MCF 10A (cell line): Measurements from ENCODE around the gene USP6NL. TPM values are rescaled to one million over a fixed set of nuclear protein-coding genes. Genes with fewer than 3 reads are reported as not detected.

Source experiments
- BruUV-seq: library from RNA; stranded (reverse); fragments of 400-500 nt; replicated peaks from 2 replicates; lab custom pipeline; 2021; lab: Mats Ljungman, UMichigan
- CTCF ChIA-PET: fragments of 300-600 bp; sonication (Branson Sonifier 250); formaldehyde crosslinking; extraction: SDS; loops from one replicate; lab custom pipeline; 2021; ENCODE audit warnings: antibody characterized with exemption, inconsistent platforms; lab: Yijun Ruan, JAX
- POLR2A ChIA-PET: fragments of 300-600, 350-650 bp; sonication (Branson Sonifier 250); formaldehyde crosslinking; extraction: SDS; loops from one replicate; lab custom pipeline; 2020; ENCODE audit warnings: antibody characterized with exemption, inconsistent platforms; lab: Yijun Ruan, JAX
- DNase-seq: peaks from one replicate; pipeline ENCODE4 v3.0.0-alpha.2; 2018; ENCODE audit not compliant: unreplicated experiment
- H3K27ac Mint-ChIP-seq: one replicate; pipeline ENCODE4 v1.8.0; 2022; ENCODE audit warnings: mild to moderate bottlenecking, low read depth, mixed read lengths; ENCODE audit not compliant: unreplicated experiment
- H3K27me3 Mint-ChIP-seq: one replicate; pipeline ENCODE4 v1.8.0; 2022; ENCODE audit warnings: mixed read lengths; ENCODE audit not compliant: insufficient read depth, unreplicated experiment
- H3K36me3 Mint-ChIP-seq: one replicate; pipeline ENCODE4 v1.8.0; 2022; ENCODE audit warnings: mild to moderate bottlenecking, moderate library complexity, mixed read lengths; ENCODE audit not compliant: insufficient read depth, unreplicated experiment
- H3K4me1 Mint-ChIP-seq: one replicate; pipeline ENCODE4 v1.8.0; 2022; ENCODE audit warnings: mixed read lengths; ENCODE audit not compliant: insufficient read depth, unreplicated experiment
- H3K4me3 Mint-ChIP-seq: one replicate; pipeline ENCODE4 v1.8.0; 2022; ENCODE audit warnings: mild to moderate bottlenecking, moderate library complexity, mixed read lengths; ENCODE audit not compliant: unreplicated experiment
- H3K9me3 Mint-ChIP-seq: one replicate; pipeline ENCODE4 v1.8.0; 2022; ENCODE audit warnings: mixed read lengths; ENCODE audit not compliant: unreplicated experiment
- CTCF ChIP-seq: fragments of 200-600 bp; IDR thresholded peaks from one replicate; pipeline ENCODE4 v1.8.0; 2022; ENCODE audit warnings: antibody characterized with exemption, mild to moderate bottlenecking; ENCODE audit not compliant: unreplicated experiment
- intact Hi-C: fragments of 100-400 bp; cut with micrococcal nuclease; formaldehyde crosslinking; loops from 2 replicates; pipeline ENCODE4 v1.14.1; 2022
- total RNA-seq: library from RNA; stranded (reverse); gene quantifications from 2 replicates; pipeline ENCODE4 v1.2.3, GENCODE V29; 2022

The USP6NL gene
- total RNA-seq, 1 experiment from 2014 or later = 19.2 TPM

GRCh38 chr10:11587722-11588259 lies 23.7 kb downstream of the USP6NL start:
- intact Hi-C loops = no loop called here
- TF ChIP-seq CTCF = no peak

DNA sequence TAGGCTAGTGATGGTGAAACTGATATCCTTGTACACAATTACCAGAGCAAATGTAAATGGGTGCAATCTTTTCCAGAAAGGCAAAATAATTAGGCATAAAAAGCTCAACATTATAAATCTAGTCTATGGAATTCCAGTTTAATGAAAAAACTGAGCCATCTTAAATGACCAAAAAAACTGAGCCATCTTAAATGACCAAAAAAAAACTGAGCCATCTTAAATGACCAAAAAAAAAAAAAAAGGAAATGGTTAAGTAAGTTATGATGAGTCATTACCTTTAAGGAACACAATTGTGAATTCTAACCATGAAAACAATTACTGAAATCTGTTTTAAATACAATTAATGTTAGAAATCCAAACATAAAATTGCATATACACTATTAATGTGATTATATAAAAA lies 25.3 kb downstream of the USP6NL start:
- Mint-ChIP-seq H3K27ac (no peak overlapping the region), H3K9me3 (no peaks in the 10 kb centered on the region), H3K4me3 (no peak overlapping the region), H3K27me3 (no peaks in the 10 kb centered on the region), H3K36me3 (no peaks in the 10 kb centered on the region), H3K4me1 (peaks cover 12% of the 10 kb centered on the region)
- intact Hi-C loops = no loop called here
- TF ChIP-seq CTCF = no peak
- BruUV-seq = no TSS peak
- ChIA-PET CTCF (no interaction called here), POLR2A (no interaction called here)
- DNase-seq = no peak

More at GRCh38 chr10:11587722-11588259, 23.7 kb downstream of the USP6NL start:
- POLR2A ChIA-PET = interaction anchor here (1.2 to 1.4 kb wide), 2 partner anchors 22 to 24 kb away, joined by 3 read pairs; partner anchors contain the start of gene USP6NL
- no peaks in the 10 kb centered on the region for H3K36me3 Mint-ChIP-seq
- CTCF ChIA-PET = interaction anchor here (0.6 kb wide), 1 partner anchor 83 kb away, joined by 3 read pairs; no protein-coding TSS in a partner anchor
- DNase-seq = no peak
- BruUV-seq = no TSS peak
- H3K4me1 Mint-ChIP-seq = peaks cover 14% of the 10 kb centered on the region
- no peak overlapping the region for H3K4me3 Mint-ChIP-seq
- no peak overlapping the region for H3K27ac Mint-ChIP-seq
- H3K27me3 Mint-ChIP-seq = no peaks in the 10 kb centered on the region
- no peaks in the 10 kb centered on the region for H3K9me3 Mint-ChIP-seq

GRCh38 chr10:11581213-11581612 lies 30.2 kb downstream of the USP6NL start:
- BruUV-seq = no TSS peak

DNA sequence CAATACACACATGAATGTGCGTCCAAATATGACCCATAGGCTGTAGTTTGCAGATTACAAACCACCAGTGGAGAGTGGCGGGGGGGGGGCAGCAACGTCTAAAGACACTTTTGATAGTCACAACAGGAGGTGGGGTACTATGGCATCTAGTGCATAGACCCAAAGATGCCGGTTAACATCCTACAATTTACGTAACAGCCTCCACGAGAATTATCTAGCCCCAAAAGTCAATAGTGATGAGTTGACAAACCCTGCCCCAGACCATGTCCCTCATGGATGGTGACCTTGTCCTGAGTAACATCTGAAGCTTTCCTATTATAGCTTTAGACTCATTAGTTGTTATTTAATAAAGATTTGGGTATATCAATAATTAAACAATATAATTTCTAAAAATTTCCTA lies 31.6 kb downstream of the USP6NL start:
- Mint-ChIP-seq H3K4me1 (peaks cover 10% of the 10 kb centered on the region), H3K9me3 (no peaks in the 10 kb centered on the region), H3K4me3 (no peak overlapping the region), H3K27me3 (no peaks in the 10 kb centered on the region), H3K27ac (no peak overlapping the region), H3K36me3 (no peaks in the 10 kb centered on the region)
- no peak for DNase-seq
- TF ChIP-seq CTCF = no peak
- POLR2A ChIA-PET = no interaction called here
- CTCF ChIA-PET = interaction anchor here (0.6 kb wide), 1 partner anchor 9 kb away, joined by 3 read pairs; no protein-coding TSS in a partner anchor
- BruUV-seq = no TSS peak
- intact Hi-C loops = no loop called here

More at GRCh38 chr10:11581213-11581612, 30.2 kb downstream of the USP6NL start:
- no peaks in the 10 kb centered on the region for H3K9me3 Mint-ChIP-seq
- no peak overlapping the region for H3K27ac Mint-ChIP-seq
- H3K4me3 Mint-ChIP-seq = no peak overlapping the region
- intact Hi-C loops = no loop called here
- no peaks in the 10 kb centered on the region for H3K27me3 Mint-ChIP-seq
- TF ChIP-seq CTCF = no peak
- no peak for DNase-seq
- ChIA-PET CTCF (no interaction called here), POLR2A (interaction anchor here (0.6 kb wide), 2 partner anchors 28 to 104 kb away, joined by 3 read pairs; no protein-coding TSS in a partner anchor)
- H3K36me3 Mint-ChIP-seq = no peaks in the 10 kb centered on the region
- peaks cover 6% of the 10 kb centered on the region for H3K4me1 Mint-ChIP-seq
